ACC112 (cell line): ENCODE data around the gene PARP1.

Experiments
- H2AFZ ChIP-seq: fragments of 200-600 bp; sonication (generic); one replicate; pipeline ENCODE4 v1.6.0; 2017; ENCODE audit warnings: antibody characterized with exemption, low read length; ENCODE audit not compliant: unreplicated experiment
- H3K27ac ChIP-seq: fragments of 200-600 bp; sonication (generic); 2 replicates; pipeline ENCODE4 v1.5.1; 2014; ENCODE audit warnings: low read depth, mild to moderate bottlenecking, antibody characterized with exemption, low read length, moderate library complexity
- H3K27me3 ChIP-seq: fragments of 200-600 bp; sonication (generic); 2 replicates; pipeline ENCODE4 v1.6.1; 2014; ENCODE audit warnings: mild to moderate bottlenecking, antibody characterized with exemption, low read length, moderate library complexity, mixed read lengths; ENCODE audit not compliant: insufficient read depth
- H3K36me3 ChIP-seq: fragments of 200-600 bp; sonication (generic); 2 replicates; pipeline ENCODE4 v1.6.1; 2016; ENCODE audit warnings: mild to moderate bottlenecking, antibody characterized with exemption, low read length, moderate library complexity, mixed read lengths; ENCODE audit not compliant: insufficient read depth
- H3K4me1 ChIP-seq: fragments of 200-600 bp; sonication (generic); one replicate; pipeline ENCODE4 v1.6.1; 2016; ENCODE audit warnings: low read length, mixed read lengths; ENCODE audit not compliant: insufficient read depth, unreplicated experiment, control insufficient read depth
- H3K4me3 ChIP-seq: fragments of 200-600 bp; sonication (generic); 2 replicates; pipeline ENCODE4 v1.5.1; 2014; ENCODE audit warnings: mild to moderate bottlenecking, low read depth, low read length
- H3K79me2 ChIP-seq: fragments of 200-600 bp; sonication (generic); one replicate; pipeline ENCODE4 v1.6.0; 2016; ENCODE audit warnings: low read length; ENCODE audit not compliant: control insufficient read depth, unreplicated experiment, insufficient read depth

Gene PARP1

GRCh38 chr1:226376300-226376699 is 31.6 kb downstream of the PARP1 start:
- Histone ChIP-seq H2AFZ (no peak overlapping the region), H3K36me3 (peaks cover 42% of the 10 kb centered on the region), H3K79me2 (no peaks in the 10 kb centered on the region), H3K27ac (no peak overlapping the region), H3K27me3 (no peaks in the 10 kb centered on the region), H3K4me3 (no peak overlapping the region), H3K4me1 (no peaks in the 10 kb centered on the region)

GRCh38 chr1:226373376-226373775 is 34.5 kb downstream of the PARP1 start:
- Histone ChIP-seq H3K27me3 (no peaks in the 10 kb centered on the region), H3K4me1 (no peaks in the 10 kb centered on the region), H3K4me3 (no peak overlapping the region), H3K79me2 (no peaks in the 10 kb centered on the region), H2AFZ (no peak overlapping the region), H3K36me3 (peaks cover 33% of the 10 kb centered on the region), H3K27ac (no peak overlapping the region)

- Histone ChIP-seq H3K79me2 (no peaks in the 10 kb centered on the region), H3K4me1 (no peaks in the 10 kb centered on the region), H3K27ac (no peak overlapping the region), H3K4me3 (no peak overlapping the region), H2AFZ (no peak overlapping the region), H3K27me3 (no peaks in the 10 kb centered on the region), H3K36me3 (peaks cover 35% of the 10 kb centered on the region)
Observed at GRCh38 chr1:226372885-226373284, 35.0 kb downstream of the PARP1 start.

- no peak overlapping the region for H2AFZ ChIP-seq
- no peak overlapping the region for H3K27ac ChIP-seq
- H3K4me3 ChIP-seq: no peak overlapping the region
- peaks cover 37% of the 10 kb centered on the region for H3K36me3 ChIP-seq
- no peaks in the 10 kb centered on the region for H3K79me2 ChIP-seq
- no peaks in the 10 kb centered on the region for H3K27me3 ChIP-seq
- no peaks in the 10 kb centered on the region for H3K4me1 ChIP-seq
Observed at GRCh38 chr1:226371866-226372490, 35.9 kb downstream of the PARP1 start.

GRCh38 chr1:226371027-226371694 is 36.7 kb downstream of the PARP1 start:
- no peak overlapping the region for H2AFZ ChIP-seq
- H3K36me3 ChIP-seq: peaks cover 35% of the 10 kb centered on the region
- H3K79me2 ChIP-seq: no peaks in the 10 kb centered on the region
- H3K4me1 ChIP-seq: peaks cover 6% of the 10 kb centered on the region
- H3K27ac ChIP-seq: no peak overlapping the region
- H3K27me3 ChIP-seq: no peaks in the 10 kb centered on the region
- H3K4me3 ChIP-seq: no peak overlapping the region

GRCh38 chr1:226370144-226370923 is 37.6 kb downstream of the PARP1 start:
- peaks cover 10% of the 10 kb centered on the region for H3K4me1 ChIP-seq
- no peaks in the 10 kb centered on the region for H3K79me2 ChIP-seq
- H2AFZ ChIP-seq: no peak overlapping the region
- H3K27ac ChIP-seq: no peak overlapping the region
- H3K4me3 ChIP-seq: no peak overlapping the region
- H3K27me3 ChIP-seq: no peaks in the 10 kb centered on the region
- H3K36me3 ChIP-seq: peaks cover 27% of the 10 kb centered on the region

GRCh38 chr1:226369110-226369509 is 38.8 kb downstream of the PARP1 start:
- Histone ChIP-seq H3K27me3 (no peaks in the 10 kb centered on the region), H2AFZ (no peak overlapping the region), H3K4me1 (peaks cover 10% of the 10 kb centered on the region), H3K4me3 (no peak overlapping the region), H3K27ac (no peak overlapping the region), H3K79me2 (no peaks in the 10 kb centered on the region), H3K36me3 (peaks cover 24% of the 10 kb centered on the region; the same call in 1 of the 2 replicates)

GRCh38 chr1:226366290-226366689 is 41.6 kb downstream of the PARP1 start:
- H3K36me3 ChIP-seq: peaks cover 36% of the 10 kb centered on the region; the same call in 1 of the 2 replicates
- no peak overlapping the region for H3K4me3 ChIP-seq
- H3K27ac ChIP-seq: peak overlapping the region; percentile 42
- no peak overlapping the region for H2AFZ ChIP-seq
- H3K4me1 ChIP-seq: peaks cover 10% of the 10 kb centered on the region
- H3K27me3 ChIP-seq: no peaks in the 10 kb centered on the region
- H3K79me2 ChIP-seq: no peaks in the 10 kb centered on the region

GRCh38 chr1:226365831-226366231 is 42.1 kb downstream of the PARP1 start:
- Histone ChIP-seq H3K27ac (peak overlapping the region; percentile 42), H3K79me2 (no peaks in the 10 kb centered on the region), H3K36me3 (peaks cover 38% of the 10 kb centered on the region; the same call in 1 of the 2 replicates), H3K4me3 (no peak overlapping the region), H3K4me1 (peaks cover 10% of the 10 kb centered on the region), H3K27me3 (no peaks in the 10 kb centered on the region), H2AFZ (no peak overlapping the region)

- Histone ChIP-seq H3K4me3 (no peak overlapping the region), H2AFZ (no peak overlapping the region), H3K4me1 (peaks cover 10% of the 10 kb centered on the region), H3K79me2 (no peaks in the 10 kb centered on the region), H3K27ac (no peak overlapping the region), H3K27me3 (no peaks in the 10 kb centered on the region), H3K36me3 (peaks cover 43% of the 10 kb centered on the region; the same call in 1 of the 2 replicates)
Observed at GRCh38 chr1:226364901-226365565, 42.9 kb downstream of the PARP1 start.
